ENCODE data around the gene NOL9. TPM values are rescaled to one million over a fixed set of nuclear protein-coding genes. Genes with fewer than 3 reads are reported as not detected.

The NOL9 gene
- total and polyA plus RNA-seq, 9 of the 15 experiments (the other 6 are each of a cell fraction or from before 2014, with no cell fraction given) = 5.6 to 76.5 (median 47.3) TPM

GRCh38 chr1:6495540-6496364, 58.6 kb downstream of the NOL9 start (continued):
- TF ChIP-seq SMARCB1 (IDR thresholded peaks at IDR 0.05; ENCODE audit: insufficient read length, low read depth) = no peak
- peak; percentile 28 for TF ChIP-seq ZFP36 (IDR thresholded peaks at IDR 0.05; ENCODE audit: low read depth, low read length, partially characterized antibody)
- no peak for TF ChIP-seq ZBTB11 (CRISPR knock-in tag; IDR thresholded peaks at IDR 0.05)

DNA sequence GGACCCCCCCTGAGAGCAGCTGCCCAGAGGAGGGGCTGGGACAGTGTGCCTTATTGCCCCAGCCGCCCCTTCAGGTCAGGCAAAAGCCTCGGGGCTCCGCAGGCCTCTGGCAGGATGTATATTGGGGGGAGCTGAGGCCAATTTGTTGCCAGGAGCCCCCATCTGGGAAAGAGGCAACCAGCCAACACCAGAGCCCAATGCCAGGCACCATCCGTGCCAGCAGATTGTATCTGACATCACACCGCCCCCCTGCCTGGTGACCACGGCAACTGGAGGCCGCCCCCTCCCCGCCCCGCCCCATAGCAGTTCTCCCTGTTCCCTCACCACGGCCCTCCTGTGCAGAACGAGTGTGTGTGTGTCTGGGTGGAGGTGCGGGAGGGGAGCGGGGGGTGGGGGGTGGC, 59.3 kb downstream of the NOL9 start:
- Histone ChIP-seq H2AFZ (ENCODE audit: low read depth, low read length) (no peak overlapping the region), H4K20me1 (replicated peaks; ENCODE audit: control insufficient read depth, insufficient read depth, low read length) (peaks cover 35% of the 10 kb centered on the region), H3K9me3 (replicated peaks; ENCODE audit: control insufficient read depth, insufficient read depth, low read depth, low read length) (no peaks in the 10 kb centered on the region), H3K27me3 (ENCODE audit: control insufficient read depth in 2 of 2, insufficient read depth in 2 of 2, low read length in 2 of 2) (peaks cover 31 to 68% of the 10 kb centered on the region in 2 experiments; a peak in 4 of 5 replicates), H3K9me1 (ENCODE audit: control insufficient read depth, insufficient read depth, low read length) (peaks cover 3% of the 10 kb centered on the region), H3K36me3 (ENCODE audit: control insufficient read depth, insufficient read depth, low read length) (no peaks in the 10 kb centered on the region), H3K27ac (ENCODE audit: extremely low read depth, low read depth, low read length) (no peak overlapping the region), H3K9ac (ENCODE audit: insufficient read depth in 1 of 2, low read depth in 2 of 2, low read length in 2 of 2) (peak overlapping the region in 1 of 2 experiments; percentile 32; a peak in 1 of 4 replicates), H3K79me2 (ENCODE audit: control insufficient read depth, insufficient read depth, low read length) (no peaks in the 10 kb centered on the region), H3K4me1 (replicated peaks in 1 of 2; ENCODE audit: control insufficient read depth in 2 of 2, insufficient read depth in 2 of 2, low read length in 2 of 2) (peaks cover 3 to 39% of the 10 kb centered on the region in 2 experiments; a peak in 2 of 5 replicates), H3K4me3 (no peak overlapping the region), H3K4me2 (ENCODE audit: insufficient read depth, low read length) (no peak overlapping the region)
- no peak for FAIRE-seq
- CTCF ChIA-PET (ENCODE audit: low intra/inter-chr PET ratio) = no interaction called here
- intact Hi-C loops (cut with micrococcal nuclease) (no loop called here), in situ Hi-C loops (cut with MboI) (loop anchor here (10.0 to 25.0 kb wide), 2 partner anchors 140 to 717 kb away; no protein-coding TSS in a partner anchor)
- no peak for ATAC-seq
- no TSS peak for BruUV-seq (replicated peaks)
- no peak for DNase-seq (ENCODE audit: extremely low read depth in 1 of 4, low spot score in 3 of 4)
- POLR2A ChIA-PET = interaction anchor here (0.6 to 1.6 kb wide), 4 partner anchors 10 to 62 kb away, joined by 3 to 8 read pairs (median 4); no protein-coding TSS in a partner anchor
- 3% methylated on average over 12 of the region's 13 CpGs for WGBS (ENCODE audit: insufficient coverage, low coverage, missing lambda C conversion rate)
- TF ChIP-seq HMG20B (CRISPR knock-in tag; IDR thresholded peaks at IDR 0.05) (no peak), RBBP5 (IDR thresholded peaks at IDR 0.05; ENCODE audit: borderline replicate concordance, insufficient read depth, low read length, poor library complexity, severe bottlenecking) (no peak), VEZF1 (CRISPR knock-in tag; IDR thresholded peaks at IDR 0.05) (0 out of 2 replicates have a peak, but pooled peaks have one; percentile 21), CSDE1 (IDR thresholded peaks at IDR 0.05) (no peak)
- TF ChIP-seq, protein P1, sequence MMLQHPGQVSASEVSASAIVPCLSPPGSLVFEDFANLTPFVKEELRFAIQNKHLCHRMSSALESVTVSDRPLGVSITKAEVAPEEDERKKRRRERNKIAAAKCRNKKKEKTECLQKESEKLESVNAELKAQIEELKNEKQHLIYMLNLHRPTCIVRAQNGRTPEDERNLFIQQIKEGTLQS (IDR thresholded peaks at IDR 0.05) = no peak
- TF ChIP-seq, protein P1 (CRISPR knock-in tag; conservative IDR thresholded peaks at IDR 0.05) = no peak
